H9 (cell line): Measurements from ENCODE around the gene CCDC80. TPM values are rescaled to one million over a fixed set of nuclear protein-coding genes. Genes with fewer than 3 reads are reported as not detected.

ENCODE experiments used
- DNase-seq: peaks from one replicate; pipeline ENCODE4 v3.0.0-alpha.2; 2017
- H2AFZ ChIP-seq: one replicate; pipeline ENCODE4 v1.6.1; 2013; ENCODE audit warnings: mild to moderate bottlenecking, low read length, control low read depth, moderate library complexity
- H2AK5ac ChIP-seq: 2 replicates; pipeline ENCODE4 v1.6.1; 2013; ENCODE audit warnings: low read length, control low read depth, mixed read lengths; ENCODE audit not compliant: insufficient read length
- H2BK120ac ChIP-seq: one replicate; pipeline ENCODE4 v1.6.1; 2013; ENCODE audit warnings: low read depth, mild to moderate bottlenecking, low read length, control low read depth, inconsistent platforms; ENCODE audit not compliant: poor library complexity, severe bottlenecking
- H2BK12ac ChIP-seq: 2 replicates; pipeline ENCODE4 v1.6.1; 2013; ENCODE audit warnings: low read length, control low read depth, mixed read lengths, low read depth; ENCODE audit not compliant: insufficient read length
- H2BK15ac ChIP-seq: 2 replicates; pipeline ENCODE4 v1.6.1; 2013; ENCODE audit warnings: low read depth, low read length, control low read depth
- H2BK20ac ChIP-seq: one replicate; pipeline ENCODE4 v1.6.1; 2013; ENCODE audit warnings: low read depth, mild to moderate bottlenecking, low read length, control low read depth, inconsistent platforms; ENCODE audit not compliant: poor library complexity, severe bottlenecking
- H2BK5ac ChIP-seq: 2 replicates; pipeline ENCODE4 v1.6.1; 2013; ENCODE audit warnings: low read length, control low read depth, mixed read lengths; ENCODE audit not compliant: insufficient read length
- H3K14ac ChIP-seq: 2 replicates; pipeline ENCODE4 v1.6.1; 2013; ENCODE audit warnings: low read length, control low read depth; ENCODE audit not compliant: insufficient read depth
- H3K18ac ChIP-seq: 2 replicates; pipeline ENCODE4 v1.6.1; 2013; ENCODE audit warnings: low read depth, mild to moderate bottlenecking, mixed read lengths, low read length, control low read depth; ENCODE audit not compliant: insufficient read length
- H3K23ac ChIP-seq: 2 replicates; pipeline ENCODE4 v1.6.1; 2013; ENCODE audit warnings: low read length, control low read depth, mixed read lengths, low read depth; ENCODE audit not compliant: insufficient read length
- H3K23me2 ChIP-seq: 2 replicates; pipeline ENCODE4 v1.6.1; 2013; ENCODE audit warnings: low read depth, mild to moderate bottlenecking, mixed read lengths, low read length, control low read depth; ENCODE audit not compliant: insufficient read length, poor library complexity, severe bottlenecking
- H3K27ac ChIP-seq: 2 replicates; pipeline ENCODE4 v1.5.1; 2013; ENCODE audit warnings: low read length, control low read depth, mixed read lengths, low read depth; ENCODE audit not compliant: insufficient read length
- H3K27me3 ChIP-seq: 2 replicates; pipeline ENCODE4 v1.6.1; 2013; ENCODE audit warnings: low read length, control low read depth, inconsistent platforms; ENCODE audit not compliant: insufficient read depth
- H3K4ac ChIP-seq: 2 replicates; pipeline ENCODE4 v1.6.1; 2013; ENCODE audit warnings: low read depth, mild to moderate bottlenecking, control low read depth, inconsistent platforms, low read length, moderate library complexity
- H3K4me1 ChIP-seq: 2 replicates; pipeline ENCODE4 v1.6.1; 2013; ENCODE audit warnings: low read length, control low read depth, inconsistent platforms; ENCODE audit not compliant: insufficient read depth
- H3K4me2 ChIP-seq: 2 replicates; pipeline ENCODE4 v1.6.1; 2013; ENCODE audit warnings: low read length, control low read depth, mixed read lengths; ENCODE audit not compliant: insufficient read length, insufficient read depth
- H3K56ac ChIP-seq: 2 replicates; pipeline ENCODE4 v1.6.1; 2013; ENCODE audit warnings: low read depth, mild to moderate bottlenecking, mixed read lengths, low read length, control low read depth; ENCODE audit not compliant: insufficient read length
- H3K79me1 ChIP-seq: 2 replicates; pipeline ENCODE4 v1.6.1; 2013; ENCODE audit warnings: low read depth, mild to moderate bottlenecking, moderate library complexity, low read length, control low read depth, inconsistent platforms; ENCODE audit not compliant: insufficient read depth, poor library complexity, severe bottlenecking
- H3K79me2 ChIP-seq: 2 replicates; pipeline ENCODE4 v1.6.1; 2013; ENCODE audit warnings: low read length, control low read depth, inconsistent platforms; ENCODE audit not compliant: insufficient read depth
- H3K9ac ChIP-seq: 2 replicates; pipeline ENCODE4 v1.6.1; 2013; ENCODE audit warnings: low read length, control low read depth, mixed read lengths; ENCODE audit not compliant: insufficient read length; ENCODE audit errors: extremely low read depth
- H3K9me3 ChIP-seq: one replicate; pipeline ENCODE4 v1.6.1; 2013; ENCODE audit warnings: low read depth, low read length, inconsistent platforms; ENCODE audit not compliant: control insufficient read depth
- H3T11ph ChIP-seq: one replicate; pipeline ENCODE4 v1.6.1; 2013; ENCODE audit warnings: mild to moderate bottlenecking, low read length, control low read depth, inconsistent platforms
- H4K20me1 ChIP-seq: one replicate; pipeline ENCODE4 v1.6.1; 2013; ENCODE audit not compliant: control insufficient read depth, insufficient read length, insufficient read depth
- H4K5ac ChIP-seq: 2 replicates; pipeline ENCODE4 v1.6.1; 2013; ENCODE audit warnings: low read depth, mild to moderate bottlenecking, mixed read lengths, low read length, control low read depth; ENCODE audit not compliant: insufficient read length
- H4K8ac ChIP-seq: replicated peaks from 2 replicates; pipeline ENCODE4 v1.6.1; 2013; ENCODE audit warnings: low read length, control low read depth, mixed read lengths, low read depth; ENCODE audit not compliant: insufficient read length
- H4K91ac ChIP-seq: 2 replicates; pipeline ENCODE4 v1.6.1; 2013; ENCODE audit warnings: low read depth, mild to moderate bottlenecking, moderate library complexity, mixed read lengths, low read length, control low read depth; ENCODE audit not compliant: insufficient read length
- H3K27ac Mint-ChIP-seq, 3 experiments: 2 replicates in 2 of 3; 3 replicates in 1 of 3; pipeline ENCODE4 v1.8.0; 2020 to 2021; ENCODE audit warnings: mixed read lengths in 3 of 3, mild to moderate bottlenecking in 1 of 3, moderate library complexity in 1 of 3
- H3K27me3 Mint-ChIP-seq: 2 replicates; pipeline ENCODE4 v1.8.0; 2021; ENCODE audit warnings: low read depth, mild to moderate bottlenecking, moderate library complexity, mixed read lengths
- H3K36me3 Mint-ChIP-seq, 3 experiments: 2 replicates in 2 of 3; 3 replicates in 1 of 3; pipeline ENCODE4 v1.8.0; 2020 to 2021; ENCODE audit warnings: low read depth in 3 of 3, mixed read lengths in 3 of 3; ENCODE audit not compliant: insufficient read depth in 1 of 3
- H3K4me1 Mint-ChIP-seq, 2 experiments: 2 replicates each; pipeline ENCODE4 v1.8.0; 2020; ENCODE audit warnings: mixed read lengths in 2 of 2
- H3K4me3 Mint-ChIP-seq, 2 experiments: 2 replicates in 1 of 2; 3 replicates in 1 of 2; pipeline ENCODE4 v1.8.0; 2020 to 2021; ENCODE audit warnings: mild to moderate bottlenecking in 2 of 2, mixed read lengths in 2 of 2, moderate library complexity in 1 of 2
- H3K9me3 Mint-ChIP-seq, 2 experiments: 2 replicates in 1 of 2; 3 replicates in 1 of 2; pipeline ENCODE4 v1.8.0; 2020; ENCODE audit warnings: mild to moderate bottlenecking in 2 of 2, mixed read lengths in 2 of 2, moderate library complexity in 1 of 2
- CTCF ChIP-seq: fragments of 200-600 bp; sonication (generic); conservative IDR thresholded peaks from 3 replicates; pipeline ENCODE4 v1.8.0; 2021; ENCODE audit warnings: antibody characterized with exemption, mild to moderate bottlenecking
- WGBS: extraction: QIAGEN DNeasy Blood & Tissue Kit; methylation state at CpG from one replicate; pipeline ENCODE4 v1.1.7; 2013; ENCODE audit warnings: missing lambda C conversion rate, low lambda C conversion rate, mixed read lengths; ENCODE audit not compliant: insufficient read length; ENCODE audit errors: extremely low coverage; 5-methylcytosine and 5-hydroxymethylcytosine counted together
- total RNA-seq: library from RNA; stranded (reverse); gene quantifications from 2 replicates; pipeline ENCODE4 v1.2.1, GENCODE V29; 2021

The CCDC80 gene
- total RNA-seq, 1 experiment from 2014 or later: 5.4 TPM

- Histone ChIP-seq H3K23me2 (no peaks in the 10 kb centered on the region), H3K18ac (no peak overlapping the region), H3K9me3 (no peaks in the 10 kb centered on the region), H3K79me1 (no peaks in the 10 kb centered on the region), H3K27me3 (no peaks in the 10 kb centered on the region), H3K4me1 (no peaks in the 10 kb centered on the region), H4K20me1 (no peaks in the 10 kb centered on the region), H4K91ac (no peak overlapping the region), H3K4me2 (no peak overlapping the region), H2AK5ac (no peak overlapping the region), H3K79me2 (no peaks in the 10 kb centered on the region), H3K14ac (no peak overlapping the region), H3K9ac (no peak overlapping the region), H2AFZ (no peak overlapping the region), H4K8ac (no peak overlapping the region), H2BK12ac (no peak overlapping the region), H2BK20ac (no peak overlapping the region), H3K27ac (no peak overlapping the region), H3K56ac (no peak overlapping the region), H2BK120ac (no peak overlapping the region), H4K5ac (no peak overlapping the region), H3T11ph (no peak overlapping the region), H2BK5ac (no peak overlapping the region), H2BK15ac (no peak overlapping the region), H3K23ac (no peak overlapping the region), H3K4ac (no peak overlapping the region)
- TF ChIP-seq CTCF: no peak
- H3K36me3 Mint-ChIP-seq: peaks cover 16 to 55% (median 55%) of the 10 kb centered on the region in 3 experiments; a peak in 6 of 7 replicates
- no peak for DNase-seq
- H3K4me1 Mint-ChIP-seq: peaks cover 14 to 24% of the 10 kb centered on the region in 2 experiments
- H3K27me3 Mint-ChIP-seq: no peaks in the 10 kb centered on the region
- H3K4me3 Mint-ChIP-seq: no peak overlapping the region
- no peak overlapping the region for H3K27ac Mint-ChIP-seq
- H3K9me3 Mint-ChIP-seq: no peaks in the 10 kb centered on the region
- WGBS: no CpG with 5 or more reads among the region's 2 CpGs
These were observed 72.3 kb downstream of the CCDC80 start for GRCh38 chr3:112568642-112569041.
